Activated CD8-positive, alpha-beta memory T cell treated with anti-CD3 and anti-CD28 coated beads, Interleukin-2, amount 10 ng/mL, durations not matched to agents 7 days and 5 days (primary cell): ENCODE data around the gene AOC3. TPM values are rescaled to one million over a fixed set of nuclear protein-coding genes. Genes with fewer than 3 reads are reported as not detected.
"Not testable (repeated sequence)": the region's sequence is repeated elsewhere in the genome, so short reads cannot be mapped to it uniquely, and the experiment has no call there.

ENCODE experiments used
- ATAC-seq: fragments of 150-1000 bp; cut with Tn5 transposase; one replicate; pipeline ENCODE4 v1.10.0; 2021; ENCODE audit warnings: moderate library complexity
- CTCF ChIA-PET: fragments of 350-600 bp; sonication (Branson Sonifier 250); formaldehyde crosslinking; loops from one replicate; lab custom pipeline; 2021; ENCODE audit warnings: antibody characterized with exemption; lab: Charles Lee
- DNase-seq: peaks from one replicate; pipeline ENCODE4 v3.0.0-alpha.2; 2020
- H3K27ac Mint-ChIP-seq: one replicate; pipeline ENCODE4 v1.8.0; 2021; ENCODE audit warnings: mild to moderate bottlenecking, mixed read lengths
- H3K27me3 Mint-ChIP-seq: one replicate; pipeline ENCODE4 v1.8.0; 2021; ENCODE audit warnings: mixed read lengths
- H3K36me3 Mint-ChIP-seq: one replicate; pipeline ENCODE4 v1.8.0; 2021; ENCODE audit warnings: mild to moderate bottlenecking, mixed read lengths
- H3K4me1 Mint-ChIP-seq: one replicate; pipeline ENCODE4 v1.8.0; 2021; ENCODE audit warnings: mixed read lengths
- H3K4me3 Mint-ChIP-seq: one replicate; pipeline ENCODE4 v1.8.0; 2021; ENCODE audit warnings: mild to moderate bottlenecking, moderate library complexity, mixed read lengths
- H3K9me3 Mint-ChIP-seq: one replicate; pipeline ENCODE4 v1.8.0; 2022; ENCODE audit warnings: low read depth, mixed read lengths
- microRNA-seq: library from miRNA; unstranded; fragments of <30 nt; microRNA quantifications from one replicate; pipeline ENCODE4 v1.2.0, GENCODE V29; 2022
- total RNA-seq, 2 experiments: library from RNA; stranded (reverse); gene quantifications; one replicate each; pipeline ENCODE4 v1.2.3, GENCODE V29; 2021

AOC3 gene
- total RNA-seq, 2 experiments from 2014 or later: 1.1 to 1.5 TPM

DNA sequence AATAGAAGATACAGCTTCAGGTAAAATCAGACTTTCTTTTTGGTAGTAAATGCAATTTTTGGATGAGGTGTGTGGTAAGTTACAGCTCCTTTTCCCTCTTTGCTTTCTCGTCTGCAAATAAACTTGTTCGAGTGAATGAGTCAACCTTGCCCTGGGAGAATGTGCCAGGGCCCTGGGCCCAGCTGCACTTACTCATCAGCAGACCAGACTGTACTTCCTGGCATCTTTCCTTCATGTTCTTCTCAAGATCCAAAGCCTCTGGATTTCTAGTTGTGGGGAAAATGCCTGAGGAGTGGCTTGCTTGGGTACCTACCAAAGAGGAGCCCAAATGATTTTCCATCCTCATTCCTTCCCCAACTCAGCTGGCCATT, 44.2 kb downstream of the AOC3 start:
- no peaks in the 10 kb centered on the region for H3K36me3 Mint-ChIP-seq
- ATAC-seq (no peak), DNase-seq (no peak)
- H3K9me3 Mint-ChIP-seq: no peaks in the 10 kb centered on the region
- H3K27me3 Mint-ChIP-seq: peaks cover 26% of the 10 kb centered on the region
- no peaks in the 10 kb centered on the region for H3K4me1 Mint-ChIP-seq
- no peak overlapping the region for H3K4me3 Mint-ChIP-seq
- CTCF ChIA-PET: interaction anchor here (0.6 to 1.2 kb wide), 3 partner anchors 10 to 316 kb away, joined by 3 to 5 read pairs (median 3); no protein-coding TSS in a partner anchor
- H3K27ac Mint-ChIP-seq: no peak overlapping the region

DNA sequence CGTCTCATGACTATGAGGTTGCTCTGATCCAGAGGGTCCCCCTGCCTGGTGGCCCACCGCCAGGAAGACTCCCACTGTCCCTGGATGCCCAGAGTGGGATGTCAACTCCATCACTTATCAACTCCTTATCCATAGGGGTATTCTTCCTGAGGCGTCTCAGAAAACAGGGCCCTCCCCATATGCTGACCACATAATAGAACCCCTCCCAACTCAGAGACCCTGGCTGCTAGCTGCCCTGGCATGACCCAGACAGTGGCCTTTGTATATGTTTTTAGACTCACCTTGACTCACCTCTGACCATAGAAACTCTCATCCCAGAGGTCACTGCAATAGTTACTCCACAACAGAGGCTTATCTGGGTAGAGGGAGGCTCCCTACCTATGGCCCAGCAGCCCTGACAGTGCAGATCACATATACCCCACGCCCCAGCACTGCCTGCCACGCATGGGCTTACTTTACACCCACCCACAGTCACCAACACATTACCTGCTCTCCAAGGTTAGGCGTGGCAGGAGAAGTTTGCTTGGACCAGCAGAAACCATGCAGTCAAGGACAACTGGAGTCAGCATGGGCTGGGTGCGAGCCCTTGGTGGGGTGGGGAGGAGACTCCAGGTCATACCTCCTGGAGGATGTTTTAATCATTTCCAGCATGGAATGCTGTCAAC, 47.3 kb downstream of the AOC3 start:
- Mint-ChIP-seq H3K4me3 (no peak overlapping the region), H3K27me3 (peaks cover 29% of the 10 kb centered on the region), H3K4me1 (no peaks in the 10 kb centered on the region), H3K9me3 (no peaks in the 10 kb centered on the region), H3K27ac (no peak overlapping the region), H3K36me3 (no peaks in the 10 kb centered on the region)
- DNase-seq: no peak
- ATAC-seq: no peak
- CTCF ChIA-PET: no interaction called here

DNA sequence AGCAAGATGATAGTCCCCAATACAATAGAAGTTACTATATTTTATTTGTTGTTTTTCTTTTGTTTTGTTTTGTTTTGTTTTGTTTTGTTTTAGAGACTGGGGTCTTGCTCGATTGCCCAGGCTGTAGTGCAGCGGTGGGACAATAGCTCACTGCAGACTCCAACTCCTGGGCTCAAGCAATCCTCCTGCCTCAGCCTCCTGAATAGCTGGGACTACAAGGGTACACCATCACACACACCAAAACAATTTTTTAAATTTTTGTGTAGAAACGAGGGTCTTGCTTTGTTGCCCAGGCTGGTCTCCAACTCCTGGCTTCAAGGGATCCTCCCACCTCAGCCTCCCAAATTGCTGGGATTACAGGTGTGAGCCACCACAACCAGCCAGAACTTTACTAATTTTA, 49.0 kb downstream of the AOC3 start:
- H3K27me3 Mint-ChIP-seq: peaks cover 20% of the 10 kb centered on the region
- H3K27ac Mint-ChIP-seq, ATAC-seq, CTCF ChIA-PET, H3K36me3 Mint-ChIP-seq, H3K4me3 Mint-ChIP-seq, H3K9me3 Mint-ChIP-seq, H3K4me1 Mint-ChIP-seq, DNase-seq: not testable (repeated sequence)

DNA sequence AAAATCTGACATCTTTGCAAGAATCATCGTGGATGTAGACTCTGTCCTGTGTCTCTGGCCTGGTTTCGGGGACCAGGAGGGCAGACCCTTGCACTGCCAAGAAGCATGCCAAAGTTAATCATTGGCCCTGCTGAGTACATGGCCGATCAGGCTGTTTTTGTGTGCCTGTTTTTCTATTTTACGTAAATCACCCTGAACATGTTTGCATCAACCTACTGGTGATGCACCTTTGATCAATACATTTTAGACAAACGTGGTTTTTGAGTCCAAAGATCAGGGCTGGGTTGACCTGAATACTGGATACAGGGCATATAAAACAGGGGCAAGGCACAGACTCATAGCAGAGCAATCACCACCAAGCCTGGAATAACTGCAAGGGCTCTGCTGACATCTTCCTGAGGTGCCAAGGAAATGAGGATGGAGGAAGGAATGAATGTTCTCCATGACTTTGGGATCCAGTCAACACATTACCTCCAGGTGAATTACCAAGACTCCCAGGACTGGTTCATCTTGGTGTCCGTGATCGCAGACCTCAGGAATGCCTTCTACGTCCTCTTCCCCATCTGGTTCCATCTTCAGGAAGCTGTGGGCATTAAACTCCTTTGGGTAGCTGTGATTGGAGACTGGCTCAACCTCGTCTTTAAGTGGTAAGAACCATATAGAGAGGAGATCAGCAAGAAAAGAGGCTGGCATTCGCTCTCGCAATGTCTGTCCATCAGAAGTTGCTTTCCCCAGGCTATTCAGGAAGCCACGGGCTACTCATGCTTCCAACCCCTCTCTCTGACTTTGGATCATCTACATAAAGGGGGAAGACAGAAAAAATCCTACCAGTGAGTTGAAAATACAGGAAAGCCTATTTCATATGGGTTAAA, 49.7 kb downstream of the AOC3 start, which contains the start of gene G6PC1:
TSS of gene G6PC1 (plus strand) at position 340 of the 872 bp plus-strand sequence. CDS start at position 418, 78 bp downstream.
- Mint-ChIP-seq H3K9me3 (no peaks in the 10 kb centered on the region), H3K4me3 (no peak within 1 kb of the TSS), H3K27me3 (peaks cover 22% of the 10 kb centered on the region), H3K36me3 (no peaks in the 10 kb centered on the region), H3K4me1 (no peaks in the 10 kb centered on the region), H3K27ac (no peak within 1 kb of the TSS)
- CTCF ChIA-PET: no interaction called here
- no peak for ATAC-seq
- DNase-seq: no peak

DNA sequence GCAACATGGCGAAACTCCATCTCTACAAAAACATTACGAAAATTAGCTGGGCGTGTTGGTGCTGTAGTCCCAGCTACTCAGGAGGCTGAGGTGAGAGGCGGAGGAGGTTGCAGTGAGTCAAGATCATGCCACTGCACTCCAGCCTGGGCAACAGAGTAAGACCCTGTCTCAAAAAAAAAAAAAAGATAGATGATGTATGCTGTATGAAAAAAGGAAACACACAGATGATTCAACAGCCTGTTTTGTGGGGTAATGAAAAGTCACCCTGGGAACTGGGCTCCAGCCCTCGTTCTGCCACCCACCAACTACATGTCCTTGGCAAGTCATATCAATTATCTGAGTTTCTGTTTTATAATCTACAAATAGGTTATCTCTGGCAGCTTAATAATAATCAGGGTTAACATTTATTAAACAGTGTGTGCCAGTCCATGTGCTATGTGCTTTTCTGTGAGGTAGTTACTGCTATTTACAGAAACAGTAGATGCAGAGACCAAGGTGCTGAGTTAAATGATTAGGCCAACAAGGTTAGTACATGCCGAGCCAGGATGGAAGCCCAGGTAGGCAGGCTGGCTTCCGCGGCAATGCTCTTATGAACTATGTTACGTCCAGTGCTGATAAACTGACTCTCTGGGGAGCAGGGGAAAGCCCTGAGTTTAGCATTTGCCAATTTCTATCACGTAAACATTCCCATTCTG, 50.7 kb downstream of the AOC3 start:
- no peaks in the 10 kb centered on the region for H3K4me1 Mint-ChIP-seq
- no peaks in the 10 kb centered on the region for H3K9me3 Mint-ChIP-seq
- H3K4me3 Mint-ChIP-seq: no peak overlapping the region
- H3K27me3 Mint-ChIP-seq: peaks cover 21% of the 10 kb centered on the region
- ATAC-seq: no peak
- CTCF ChIA-PET: no interaction called here
- no peak overlapping the region for H3K27ac Mint-ChIP-seq
- H3K36me3 Mint-ChIP-seq: no peaks in the 10 kb centered on the region
- no peak for DNase-seq

DNA sequence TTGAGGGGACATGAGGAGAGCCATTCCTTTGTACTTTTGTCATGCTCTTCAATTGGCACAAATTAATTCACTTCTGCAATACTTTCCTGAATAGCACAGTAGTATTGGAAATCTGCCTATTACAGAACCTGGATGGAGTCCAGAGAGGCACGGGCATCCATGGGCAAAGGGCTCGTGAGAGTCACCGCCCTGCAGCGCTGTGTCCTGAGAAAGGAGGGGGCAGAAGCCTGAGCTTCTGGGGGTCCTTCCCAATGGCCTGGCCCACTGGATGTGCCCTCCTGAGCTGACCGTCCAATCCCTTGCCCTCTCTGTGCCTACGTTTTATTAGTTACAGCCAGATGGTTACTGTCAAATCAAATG, 53.1 kb downstream of the AOC3 start:
- no peaks in the 10 kb centered on the region for H3K9me3 Mint-ChIP-seq
- H3K4me1 Mint-ChIP-seq: no peaks in the 10 kb centered on the region
- peaks cover 21% of the 10 kb centered on the region for H3K27me3 Mint-ChIP-seq
- H3K27ac Mint-ChIP-seq: no peak overlapping the region
- no peaks in the 10 kb centered on the region for H3K36me3 Mint-ChIP-seq
- ATAC-seq (no peak), DNase-seq (no peak)
- CTCF ChIA-PET: no interaction called here
- no peak overlapping the region for H3K4me3 Mint-ChIP-seq

DNA sequence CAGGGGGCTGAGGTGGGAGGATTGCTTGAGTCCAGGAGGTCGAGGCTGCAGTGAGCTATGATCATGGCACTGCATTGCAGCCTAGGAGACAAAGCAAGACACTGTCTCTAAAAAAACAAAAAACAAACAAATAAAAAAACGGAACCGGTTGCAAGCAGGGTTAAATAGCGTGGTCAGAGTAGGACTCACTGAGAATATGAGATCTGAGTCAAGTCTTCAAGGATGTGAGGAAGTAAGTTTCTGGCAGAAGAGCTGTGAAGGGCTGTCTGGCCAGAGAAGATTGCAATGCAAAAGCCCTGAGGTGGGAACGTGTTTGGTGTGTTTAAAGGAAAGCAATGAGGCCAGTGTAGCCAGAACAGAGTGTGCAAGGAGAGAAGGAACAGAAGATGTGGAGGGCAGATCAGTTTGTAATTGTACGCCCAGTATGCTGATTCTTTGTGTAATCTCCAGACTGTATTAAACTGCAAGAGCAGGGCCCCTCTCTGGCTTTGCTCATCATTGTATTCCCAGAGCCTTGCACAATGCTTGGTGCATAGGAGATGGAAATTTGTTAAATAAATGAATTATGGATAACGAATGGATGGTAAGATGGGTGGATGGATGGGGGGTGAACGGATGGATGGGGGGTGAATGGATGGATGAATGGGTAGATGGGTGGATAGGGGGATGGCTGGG, 55.9 kb downstream of the AOC3 start:
- no peak for DNase-seq
- H3K9me3 Mint-ChIP-seq: no peaks in the 10 kb centered on the region
- H3K4me3 Mint-ChIP-seq: no peak overlapping the region
- H3K36me3 Mint-ChIP-seq: no peaks in the 10 kb centered on the region
- H3K27me3 Mint-ChIP-seq: peaks cover 21% of the 10 kb centered on the region
- no peak overlapping the region for H3K27ac Mint-ChIP-seq
- H3K4me1 Mint-ChIP-seq: no peaks in the 10 kb centered on the region
- CTCF ChIA-PET: no interaction called here
- no peak for ATAC-seq

Small RNA genes within 50 kb of the gene (microRNA-seq; reads per million reads assigned to microRNA genes)
- gene MIR6781: 2.1 reads per million

Other genes starting within 250 kb of the AOC3 start
- 10 to 100 TPM; 46.7 to 54.2 TPM for gene RETREG3, start 241.8 kb upstream of the AOC3 start, total RNA-seq
- gene TUBG1, start 241.5 kb upstream of the AOC3 start, total RNA-seq: 100 to 1,000 TPM in 1 of 2 experiments, 10 to 100 TPM in 1; 92.3 to 103 TPM
- 10 to 100 TPM; 13.5 to 14.6 TPM for gene TUBG2, start 191.9 kb upstream of the AOC3 start, total RNA-seq
- 1 to 10 TPM; 1.3 to 1.4 TPM for gene PLEKHH3, start 174.2 kb upstream of the AOC3 start, total RNA-seq
- gene CCR10, start 169.4 kb upstream of the AOC3 start, total RNA-seq: under 1 TPM in 1 of 2 experiments, not detected in 1; 0.45 TPM
- gene CNTNAP1, start 168.7 kb upstream of the AOC3 start, total RNA-seq: 1 to 10 TPM in 1 of 2 experiments, under 1 TPM in 1; 0.61 to 1.9 TPM
- gene EZH1, start 106.2 kb upstream of the AOC3 start, total RNA-seq: 10 to 100 TPM; 39.9 to 46.5 TPM
- not detected for gene RAMP2, start 90.0 kb upstream of the AOC3 start, total RNA-seq
- gene VPS25, start 77.8 kb upstream of the AOC3 start, total RNA-seq: 10 to 100 TPM; 62.8 to 77.8 TPM
- under 1 TPM; 0.20 to 0.59 TPM for gene WNK4, start 70.6 kb upstream of the AOC3 start, total RNA-seq
- 10 to 100 TPM; 43.7 to 48.2 TPM for gene COA3, start 52.5 kb upstream of the AOC3 start, total RNA-seq
- not detected for gene CNTD1, start 52.3 kb upstream of the AOC3 start, total RNA-seq
- gene BECN1, start 26.9 kb upstream of the AOC3 start, total RNA-seq: 10 to 100 TPM; 94.7 to 99.8 TPM
- 100 to 1,000 TPM; 123 to 166 TPM for gene PSME3, start 17.8 kb upstream of the AOC3 start, total RNA-seq
- gene AOC2, start 6.6 kb upstream of the AOC3 start, total RNA-seq: 1 to 10 TPM; 1.8 to 2.4 TPM
- not detected for gene G6PC1, start 49.6 kb downstream of the AOC3 start, total RNA-seq
- 10 to 100 TPM; 34.1 to 41.9 TPM for gene AARSD1, start 113.3 kb downstream of the AOC3 start, total RNA-seq
- under 1 TPM in 1 of 2 experiments, not detected in 1; 0.30 TPM for gene PTGES3L, start 128.9 kb downstream of the AOC3 start, total RNA-seq
- gene RUNDC1, start 129.4 kb downstream of the AOC3 start, total RNA-seq: 10 to 100 TPM; 16.9 to 17.4 TPM
- 100 to 1,000 TPM; 889 to 934 TPM for gene RPL27, start 147.2 kb downstream of the AOC3 start, total RNA-seq
- 100 to 1,000 TPM; 125 to 175 TPM for gene IFI35, start 155.6 kb downstream of the AOC3 start, total RNA-seq
- 10 to 100 TPM; 10.7 to 16.8 TPM for gene VAT1, start 171.2 kb downstream of the AOC3 start, total RNA-seq
- not detected for gene RND2, start 174.0 kb downstream of the AOC3 start, total RNA-seq